HepG2 (cell line): Measurements from ENCODE around the gene TRAPPC4. TPM values are rescaled to one million over a fixed set of nuclear protein-coding genes. Genes with fewer than 3 reads are reported as not detected.

Experiments used
- CBX1 ChIP-seq: IDR thresholded peaks from one replicate; pipeline ENCODE4 v1.6.1; 2016; ENCODE audit warnings: antibody characterized with exemption, low read depth
- EZH2 ChIP-seq: conservative IDR thresholded peaks from 2 replicates; pipeline ENCODE4 v1.6.1; 2012; ENCODE audit warnings: mild to moderate bottlenecking, low read depth, low read length, moderate library complexity
- GABPB1 ChIP-seq: IDR thresholded peaks from 2 replicates; pipeline ENCODE4 v1.6.1; 2016; ENCODE audit warnings: mild to moderate bottlenecking, missing genetic modification reagents, moderate library complexity, missing compliant biosample characterization
- HCFC1 ChIP-seq: fragments of 150-350 bp; IDR thresholded peaks from 2 replicates; pipeline ENCODE4 v1.6.1; 2014; ENCODE audit warnings: low read depth, low read length
- KAT8 ChIP-seq: IDR thresholded peaks from 2 replicates; pipeline ENCODE4 v1.6.1; 2016; ENCODE audit warnings: missing genetic modification reagents, missing compliant biosample characterization
- KDM3A ChIP-seq: IDR thresholded peaks from 2 replicates; pipeline ENCODE4 v1.6.1; 2018; ENCODE audit warnings: low read depth, missing compliant biosample characterization
- MAFG ChIP-seq: sonication (generic); formaldehyde crosslinking; IDR thresholded peaks from 2 replicates; pipeline ENCODE4 v1.5.1; 2020; ENCODE audit warnings: mild to moderate bottlenecking, missing genetic modification reagents
- MEIS1 ChIP-seq: sonication (generic); formaldehyde crosslinking; IDR thresholded peaks from 2 replicates; pipeline ENCODE4 v1.9.0; 2021; ENCODE audit warnings: mild to moderate bottlenecking, missing genetic modification reagents, moderate library complexity, borderline replicate concordance
- RELA ChIP-seq: sonication (generic); formaldehyde crosslinking; IDR thresholded peaks from 2 replicates; pipeline ENCODE4 v1.4.0; 2020; ENCODE audit warnings: missing genetic modification reagents
- REXO4 ChIP-seq: sonication (generic); formaldehyde crosslinking; IDR thresholded peaks from 2 replicates; pipeline ENCODE4 v1.8.0; 2022; ENCODE audit warnings: missing genetic modification reagents, mild to moderate bottlenecking, borderline replicate concordance
- RFX3 ChIP-seq: IDR thresholded peaks from 2 replicates; pipeline ENCODE4 v1.6.1; 2016; ENCODE audit warnings: missing biosample characterization, missing genetic modification reagents
- RXRB ChIP-seq: IDR thresholded peaks from 2 replicates; pipeline ENCODE4 v1.6.1; 2016; ENCODE audit warnings: borderline replicate concordance, missing genetic modification reagents, missing compliant biosample characterization
- U2AF1 ChIP-seq: fragments of 200-400 bp; formaldehyde crosslinking; optimal IDR thresholded peaks from 2 replicates; pipeline ENCODE3; 2017; ENCODE audit warnings: mild to moderate bottlenecking, low read depth, low read length
- ZFP62 ChIP-seq: sonication (generic); formaldehyde crosslinking; IDR thresholded peaks from 2 replicates; pipeline ENCODE4 v1.4.0; 2020; ENCODE audit warnings: missing genetic modification reagents
- ZMYM3 ChIP-seq: sonication (generic); formaldehyde crosslinking; IDR thresholded peaks from 2 replicates; pipeline ENCODE4 v1.5.1; 2020; ENCODE audit warnings: mild to moderate bottlenecking, missing genetic modification reagents
- ZNF260 ChIP-seq: sonication (generic); formaldehyde crosslinking; IDR thresholded peaks from 2 replicates; pipeline ENCODE4 v1.4.0; 2020; ENCODE audit warnings: missing genetic modification reagents, low read depth, mild to moderate bottlenecking, borderline replicate concordance
- ZNF329 ChIP-seq: sonication (generic); formaldehyde crosslinking; IDR thresholded peaks from 2 replicates; pipeline ENCODE4 v1.9.0; 2021; ENCODE audit warnings: low read depth, mild to moderate bottlenecking, missing genetic modification reagents
- ZNF414 ChIP-seq: sonication (generic); formaldehyde crosslinking; IDR thresholded peaks from 2 replicates; pipeline ENCODE4 v1.5.0; 2020; ENCODE audit warnings: missing genetic modification reagents
- ZNF547 ChIP-seq: sonication (generic); formaldehyde crosslinking; IDR thresholded peaks from 2 replicates; pipeline ENCODE4 v1.5.1; 2020; ENCODE audit warnings: mild to moderate bottlenecking, missing genetic modification reagents
- ZNF556 ChIP-seq: sonication (generic); formaldehyde crosslinking; IDR thresholded peaks from 2 replicates; pipeline ENCODE4 v1.4.0; 2020; ENCODE audit warnings: mild to moderate bottlenecking, missing genetic modification reagents, borderline replicate concordance
- ZNF724P ChIP-seq: sonication (generic); formaldehyde crosslinking; IDR thresholded peaks from 2 replicates; pipeline ENCODE4 v1.8.0; 2022; ENCODE audit warnings: missing genetic modification reagents, borderline replicate concordance
- ZNF850 ChIP-seq: sonication (generic); formaldehyde crosslinking; conservative IDR thresholded peaks from 2 replicates; pipeline ENCODE4 v1.9.0; 2021; ENCODE audit warnings: mild to moderate bottlenecking, missing genetic modification reagents
- polyA plus RNA-seq, 8 experiments: library from polyadenylated mRNA; depleted of rRNA in 3 of 8; stranded (reverse) in 7 of 8; unstranded in 1 of 8; fragments of >200 nt; fragmentation: Illumina TruSeq in 4 of 8; extraction: Trizol in 4 of 8; gene quantifications; 2 replicates each; pipeline versions ENCODE4 v1.2.1 to v1.2.3, GENCODE V29; 2011 to 2016; ENCODE audit warnings: low read depth in 4 of 8, missing spikeins in 1 of 8, mixed read lengths in 1 of 8; ENCODE audit not compliant: insufficient read depth in 1 of 8
- total RNA-seq, 5 experiments: library from RNA; depleted of rRNA; stranded (reverse); fragments of >200 nt; fragmentation: Illumina TruSeq; extraction: Trizol; gene quantifications; 2 replicates each; pipeline ENCODE4 v1.2.3, GENCODE V29; 2016; ENCODE audit warnings: low read depth in 1 of 5
- TF ChIP-seq, protein P1 (sequence below), 2 experiments: sonication (generic) in 1 of 2; formaldehyde crosslinking in 1 of 2; IDR thresholded peaks; 2 replicates each; pipeline versions ENCODE4 v1.4.0 to v1.6.1; 2018 to 2020; ENCODE audit warnings: missing genetic modification reagents in 2 of 2, borderline replicate concordance in 1 of 2, low read depth in 1 of 2, mild to moderate bottlenecking in 1 of 2, missing biosample characterization in 1 of 2
- TF ChIP-seq, protein P2 (sequence below): sonication (generic); formaldehyde crosslinking; IDR thresholded peaks from 2 replicates; pipeline ENCODE4 v1.9.0; 2021; ENCODE audit warnings: missing genetic modification reagents, mild to moderate bottlenecking, borderline replicate concordance

Gene TRAPPC4
- total and polyA plus RNA-seq, 2 of the 13 experiments (the other 11 are each of a cell fraction or from before 2014, with no cell fraction given) = 97.4 to 140 TPM

GRCh38 chr11:119018074-119018938 lies at the start of gene TRAPPC4, which contains the start of gene RPS25 (continued):
- TF ChIP-seq, protein P1, sequence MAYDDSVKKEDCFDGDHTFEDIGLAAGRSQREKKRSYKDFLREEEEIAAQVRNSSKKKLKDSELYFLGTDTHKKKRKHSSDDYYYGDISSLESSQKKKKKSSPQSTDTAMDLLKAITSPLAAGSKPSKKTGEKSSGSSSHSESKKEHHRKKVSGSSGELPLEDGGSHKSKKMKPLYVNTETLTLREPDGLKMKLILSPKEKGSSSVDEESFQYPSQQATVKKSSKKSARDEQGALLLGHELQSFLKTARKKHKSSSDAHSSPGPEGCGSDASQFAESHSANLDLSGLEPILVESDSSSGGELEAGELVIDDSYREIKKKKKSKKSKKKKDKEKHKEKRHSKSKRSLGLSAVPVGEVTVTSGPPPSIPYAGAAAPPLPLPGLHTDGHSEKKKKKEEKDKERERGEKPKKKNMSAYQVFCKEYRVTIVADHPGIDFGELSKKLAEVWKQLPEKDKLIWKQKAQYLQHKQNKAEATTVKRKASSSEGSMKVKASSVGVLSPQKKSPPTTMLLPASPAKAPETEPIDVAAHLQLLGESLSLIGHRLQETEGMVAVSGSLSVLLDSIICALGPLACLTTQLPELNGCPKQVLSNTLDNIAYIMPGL (CRISPR knock-in tag; IDR thresholded peaks at IDR 0.05; ENCODE audit: borderline replicate concordance in 1 of 2, low read depth in 1 of 2) = peak in 1 of 2 experiments; percentile 89; a peak in 2 of 4 replicates
- TF ChIP-seq KDM3A (CRISPR knock-in tag) = 0 out of 2 replicates have a peak, but pooled peaks have one; percentile 44
- TF ChIP-seq ZFP62 = no peak
- TF ChIP-seq REXO4 = no peak
- no peak for TF ChIP-seq ZNF414
- peak; percentile 27; the same call in 1 of the 2 replicates for TF ChIP-seq ZNF329
- TF ChIP-seq KAT8 (CRISPR knock-in tag) = peak; percentile 97
- 0 out of 2 replicates have a peak, but pooled peaks have one; percentile 33 for TF ChIP-seq ZNF260 (CRISPR knock-in tag)
- no peak for TF ChIP-seq ZNF724P (CRISPR knock-in tag)
- TF ChIP-seq CBX1 = peak; percentile 59
- TF ChIP-seq EZH2 = no peak
- no peak for TF ChIP-seq MEIS1 (CRISPR knock-in tag)
- TF ChIP-seq ZMYM3 (CRISPR knock-in tag) = 0 out of 2 replicates have a peak, but pooled peaks have one; percentile 10
- TF ChIP-seq U2AF1 = peak; percentile 36
- no peak for TF ChIP-seq RELA (CRISPR knock-in tag)
- TF ChIP-seq HCFC1 = peak; percentile 66; the same call in 1 of the 2 replicates
- TF ChIP-seq, protein P2, sequence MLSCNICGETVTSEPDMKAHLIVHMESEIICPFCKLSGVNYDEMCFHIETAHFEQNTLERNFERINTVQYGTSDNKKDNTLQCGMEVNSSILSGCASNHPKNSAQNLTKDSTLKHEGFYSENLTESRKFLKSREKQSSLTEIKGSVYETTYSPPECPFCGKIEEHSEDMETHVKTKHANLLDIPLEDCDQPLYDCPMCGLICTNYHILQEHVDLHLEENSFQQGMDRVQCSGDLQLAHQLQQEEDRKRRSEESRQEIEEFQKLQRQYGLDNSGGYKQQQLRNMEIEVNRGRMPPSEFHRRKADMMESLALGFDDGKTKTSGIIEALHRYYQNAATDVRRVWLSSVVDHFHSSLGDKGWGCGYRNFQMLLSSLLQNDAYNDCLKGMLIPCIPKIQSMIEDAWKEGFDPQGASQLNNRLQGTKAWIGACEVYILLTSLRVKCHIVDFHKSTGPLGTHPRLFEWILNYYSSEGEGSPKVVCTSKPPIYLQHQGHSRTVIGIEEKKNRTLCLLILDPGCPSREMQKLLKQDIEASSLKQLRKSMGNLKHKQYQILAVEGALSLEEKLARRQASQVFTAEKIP = no peak
- TF ChIP-seq GABPB1 (CRISPR knock-in tag) = peak; percentile 98
- TF ChIP-seq MAFG = no peak
- TF ChIP-seq RFX3 (CRISPR knock-in tag) = no peak
- peak; percentile 70; the same call in 1 of the 2 replicates for TF ChIP-seq ZNF547 (CRISPR knock-in tag)
- 0 out of 2 replicates have a peak, but pooled peaks have one; percentile 66 for TF ChIP-seq ZNF556
- peak; percentile 64 for TF ChIP-seq RXRB (CRISPR knock-in tag)
- no peak for TF ChIP-seq ZNF850 (CRISPR knock-in tag)
